Stimulated activated effector memory CD8-positive, alpha-beta T cell treated with anti-CD3 and anti-CD28 coated beads, Interleukin-12 subunit alpha, Interleukin-12 subunit beta, amount 100 ng/mL, for 72 hours (primary cell): ENCODE measurements around the gene SAPCD2.

Experiments
- ATAC-seq: fragments of 150-1000 bp; cut with Tn5 transposase; 2 replicates; pipeline ENCODE4 v1.10.0; 2021
- DNase-seq, 2 donors: peaks; one replicate each; pipeline ENCODE4 v3.0.0; 2021 to 2022; ENCODE audit warnings: low spot score in 2 of 2
- H3K27ac Mint-ChIP-seq: one replicate; pipeline ENCODE4 v1.8.0; 2022; ENCODE audit warnings: mild to moderate bottlenecking, mixed read lengths
- H3K36me3 Mint-ChIP-seq: one replicate; pipeline ENCODE4 v1.8.0; 2022; ENCODE audit warnings: mild to moderate bottlenecking, mixed read lengths
- H3K4me1 Mint-ChIP-seq: one replicate; pipeline ENCODE4 v1.8.0; 2022; ENCODE audit warnings: mixed read lengths
- H3K4me3 Mint-ChIP-seq: one replicate; pipeline ENCODE4 v1.8.0; 2022; ENCODE audit warnings: mild to moderate bottlenecking, mixed read lengths
- H3K9me3 Mint-ChIP-seq: one replicate; pipeline ENCODE4 v1.8.0; 2022; ENCODE audit warnings: mixed read lengths

Gene SAPCD2

DNA sequence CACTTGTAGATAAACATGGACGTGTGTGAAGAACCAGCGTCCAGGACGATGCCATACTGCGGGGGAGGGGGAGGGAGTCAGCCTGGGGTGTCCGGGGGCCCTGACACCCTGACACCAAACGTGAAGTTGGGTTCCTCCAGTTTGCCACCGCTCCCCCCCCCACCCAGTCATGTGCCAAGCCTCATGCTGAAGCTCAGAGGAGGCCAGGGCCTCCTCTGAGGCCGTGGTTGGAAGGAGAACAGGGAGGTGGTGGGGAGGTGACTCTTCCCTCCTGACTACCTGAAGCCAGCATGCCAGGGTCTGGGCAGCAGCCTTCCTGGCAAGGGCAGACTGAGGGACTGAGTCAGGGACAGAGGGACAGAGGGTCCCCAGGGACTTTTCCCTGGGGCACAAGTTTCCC is 18.1 kb downstream of the SAPCD2 start:
- peaks cover 5% of the 10 kb centered on the region for H3K4me1 Mint-ChIP-seq
- DNase-seq, result no peak
- no peak overlapping the region for H3K4me3 Mint-ChIP-seq
- H3K36me3 Mint-ChIP-seq, result no peaks in the 10 kb centered on the region
- H3K9me3 Mint-ChIP-seq, result no peaks in the 10 kb centered on the region
- no peak overlapping the region for H3K27ac Mint-ChIP-seq
- no peak for ATAC-seq

DNA sequence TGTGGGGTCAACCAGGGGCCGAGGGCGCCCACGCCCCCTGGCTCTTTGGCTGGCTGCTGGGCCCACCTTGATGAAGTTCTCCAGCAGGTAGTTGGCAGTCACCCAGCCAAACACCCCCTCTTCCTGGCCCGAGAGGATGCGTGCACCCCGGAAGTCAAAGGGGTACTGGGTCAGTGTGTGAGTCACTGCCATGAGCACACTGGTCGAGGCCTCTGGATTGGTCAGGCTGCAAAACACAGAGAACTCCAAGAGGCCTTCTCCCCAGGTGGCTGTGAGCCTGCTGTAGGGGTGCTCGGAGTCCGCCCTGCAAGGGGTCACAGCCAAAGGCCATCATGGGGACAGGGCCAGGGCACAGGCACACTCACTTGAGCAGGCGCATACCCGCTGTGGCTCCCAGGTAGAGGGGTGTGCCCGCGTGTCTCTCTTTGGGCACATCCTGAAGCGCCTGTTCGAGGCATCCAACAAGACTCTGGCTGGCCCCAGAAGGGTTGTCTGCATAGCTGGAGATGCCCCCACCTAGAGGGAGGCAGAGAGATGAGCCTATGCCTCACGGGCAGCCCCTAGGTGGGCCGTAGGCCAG is 19.1 kb downstream of the SAPCD2 start:
- Mint-ChIP-seq H3K4me3 (no peak overlapping the region), H3K36me3 (no peaks in the 10 kb centered on the region), H3K9me3 (no peaks in the 10 kb centered on the region), H3K27ac (no peak overlapping the region), H3K4me1 (peaks cover 10% of the 10 kb centered on the region)
- ATAC-seq, result no peak
- no peak for DNase-seq

DNA sequence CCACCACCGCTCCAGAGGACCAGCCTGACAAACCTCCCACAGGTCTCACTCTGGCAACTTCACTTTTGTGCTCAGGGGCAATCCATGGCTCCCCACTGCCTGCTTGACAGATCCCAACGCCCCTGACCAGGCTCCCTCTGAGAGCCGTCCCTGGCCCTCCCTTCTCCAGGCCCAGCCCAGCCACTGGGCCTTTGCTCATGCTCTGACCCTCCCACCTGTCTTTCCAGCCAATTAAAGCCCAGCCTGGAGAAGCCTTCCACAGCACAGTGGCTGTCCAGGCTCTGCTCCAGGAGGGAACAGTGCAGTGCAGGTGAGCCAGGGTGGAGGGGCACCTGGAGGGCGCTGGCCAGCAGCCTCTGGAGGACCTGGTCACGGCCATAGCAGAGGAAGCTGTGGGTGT is 19.8 kb downstream of the SAPCD2 start:
- no peaks in the 10 kb centered on the region for H3K36me3 Mint-ChIP-seq
- ATAC-seq (no peak), DNase-seq (no peak)
- no peaks in the 10 kb centered on the region for H3K9me3 Mint-ChIP-seq
- H3K4me3 Mint-ChIP-seq, result no peak overlapping the region
- H3K4me1 Mint-ChIP-seq, result peaks cover 11% of the 10 kb centered on the region
- H3K27ac Mint-ChIP-seq, result no peak overlapping the region

DNA sequence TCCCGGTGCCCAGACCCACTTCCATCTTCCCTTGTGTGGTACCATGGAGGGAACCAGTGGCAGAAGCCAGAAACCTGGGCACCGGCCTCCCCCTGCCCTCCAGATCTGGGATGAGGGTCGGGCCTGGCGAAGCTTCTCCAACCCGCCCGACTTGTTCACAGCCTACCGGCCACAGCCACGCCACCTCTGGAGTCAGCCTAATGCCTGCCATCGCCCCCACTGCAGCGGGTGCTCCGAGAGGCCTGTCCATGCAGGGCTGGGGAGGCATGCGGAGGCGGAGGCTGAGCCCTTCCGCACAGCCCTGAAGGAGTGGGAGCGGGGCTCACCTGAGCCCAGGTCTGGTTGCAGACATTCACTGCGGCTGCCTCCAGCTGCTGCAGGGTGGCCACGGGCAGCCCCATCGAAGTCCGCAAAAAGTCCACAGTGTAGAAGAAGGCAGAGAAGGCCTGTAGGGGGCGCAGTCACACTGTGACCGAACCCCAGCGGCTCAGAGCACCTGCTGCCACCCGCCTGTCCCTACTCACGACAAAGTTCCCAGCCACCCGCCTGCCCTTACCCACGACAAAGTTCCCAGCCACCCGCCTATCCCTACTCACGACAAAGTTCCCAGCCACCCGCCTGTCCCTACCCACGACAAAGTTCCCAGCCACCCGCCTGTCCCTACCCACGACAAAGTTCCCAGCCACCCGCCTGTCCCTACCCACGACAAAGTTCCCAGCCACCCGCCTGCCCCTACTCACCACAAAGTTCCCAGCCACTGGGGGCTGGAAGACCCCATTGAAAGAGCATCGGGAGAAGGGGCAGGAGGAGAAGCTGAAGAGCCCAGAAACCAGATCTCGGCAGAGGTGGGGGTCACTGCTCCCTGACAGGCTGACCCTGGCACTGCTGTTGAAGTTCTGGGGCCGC is 20.6 kb downstream of the SAPCD2 start:
- Mint-ChIP-seq H3K36me3 (no peaks in the 10 kb centered on the region), H3K9me3 (no peaks in the 10 kb centered on the region), H3K4me3 (no peak overlapping the region), H3K4me1 (peaks cover 18% of the 10 kb centered on the region), H3K27ac (no peak overlapping the region)
- peak; percentile 50 for ATAC-seq
- DNase-seq, result peak in 1 of 2 donors; percentile 84

DNA sequence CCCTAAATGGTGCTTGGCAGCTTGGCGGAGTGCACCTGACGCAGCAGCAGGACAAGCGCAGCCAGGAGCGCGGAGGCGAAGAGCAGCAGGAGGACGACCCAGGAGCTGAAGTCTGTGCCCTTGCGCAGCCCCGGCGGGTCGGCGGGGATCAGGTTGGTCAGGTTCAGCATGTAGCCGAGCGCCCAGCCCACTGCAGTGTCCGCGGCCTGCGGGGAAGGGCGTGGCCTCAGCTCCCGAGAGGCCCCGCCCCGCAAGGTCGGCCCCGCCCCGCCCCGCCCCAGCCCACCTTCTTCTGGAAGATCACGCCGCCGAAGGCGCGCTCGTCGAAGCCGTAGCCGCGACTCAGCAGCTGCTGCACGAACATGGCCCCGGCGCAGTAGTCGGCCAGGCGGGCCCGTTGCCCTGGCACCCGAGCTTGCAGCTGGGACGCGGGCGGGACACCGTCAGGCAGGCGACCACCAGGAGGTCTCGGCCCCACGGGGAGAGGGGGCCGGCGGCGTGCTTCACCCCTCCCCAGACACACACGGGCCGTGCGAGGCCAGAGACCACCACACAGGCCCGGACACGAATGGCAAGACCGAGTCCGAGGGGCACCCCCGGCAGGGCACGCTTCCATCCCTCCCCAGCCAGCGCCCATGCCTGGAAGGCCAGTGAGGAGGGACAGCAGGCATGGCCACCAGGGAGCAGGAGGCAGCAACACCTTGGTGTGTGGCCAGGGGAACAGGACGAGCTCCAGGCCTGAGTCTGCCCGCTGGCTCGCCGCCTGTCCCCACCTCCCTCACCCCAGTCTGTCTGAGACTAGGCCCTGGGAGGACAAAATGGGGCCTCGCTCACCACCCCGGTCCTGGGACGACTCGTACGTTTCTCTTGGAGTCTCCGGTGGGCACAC is 21.5 kb downstream of the SAPCD2 start:
- no peak overlapping the region for H3K27ac Mint-ChIP-seq
- H3K9me3 Mint-ChIP-seq, result no peaks in the 10 kb centered on the region
- no peaks in the 10 kb centered on the region for H3K36me3 Mint-ChIP-seq
- DNase-seq (no peak), ATAC-seq (no peak)
- H3K4me1 Mint-ChIP-seq, result peaks cover 21% of the 10 kb centered on the region
- H3K4me3 Mint-ChIP-seq, result no peak overlapping the region

DNA sequence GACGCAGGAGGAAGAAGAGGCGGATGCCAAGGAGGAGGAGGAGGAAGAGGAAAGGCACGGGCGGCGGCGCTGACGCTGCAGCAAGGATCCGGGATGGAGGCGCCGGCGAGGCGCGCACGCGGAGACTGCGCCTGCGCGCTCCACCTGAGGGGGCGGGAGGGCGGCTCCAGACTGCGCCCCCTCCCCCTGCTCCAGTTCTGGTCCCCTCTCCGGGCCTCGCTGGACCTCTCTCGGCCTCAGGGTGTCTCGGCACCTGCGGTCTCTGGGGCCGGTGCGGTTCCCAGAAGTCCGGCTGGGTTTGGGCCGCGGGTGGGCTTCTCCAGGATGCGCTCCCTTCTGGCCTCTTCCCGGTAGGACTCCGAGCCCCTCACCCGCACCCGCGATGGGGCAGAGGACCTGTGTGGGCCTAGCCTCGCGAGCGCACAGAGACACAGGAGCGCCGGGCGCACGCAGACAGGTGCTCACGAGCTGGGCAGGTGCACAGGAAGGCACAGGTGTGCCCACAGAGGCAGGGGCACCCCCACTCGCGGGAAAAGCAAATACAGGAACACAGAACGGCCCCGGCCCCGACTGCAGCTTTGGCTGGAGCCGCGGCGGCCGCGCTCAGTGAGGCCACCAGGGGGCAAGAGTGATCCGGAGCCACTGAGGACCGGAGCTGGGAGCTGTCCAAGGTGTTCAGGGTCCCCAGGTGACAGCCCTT is 24.1 kb downstream of the SAPCD2 start, which contains the start of gene NPDC1:
NPDC1 (minus strand) TSS at position 90 of the 700 bp plus-strand sequence. CDS start 188 bp downstream, outside the sequence.
- ATAC-seq, result peak; percentile 77
- peak; percentile 83 to 92 for DNase-seq
- Mint-ChIP-seq H3K9me3 (no peaks in the 10 kb centered on the region), H3K36me3 (no peaks in the 10 kb centered on the region), H3K4me1 (peaks cover 21% of the 10 kb centered on the region), H3K27ac (no peak within 1 kb of the TSS), H3K4me3 (peak within 1 kb of the TSS; percentile 72)

DNA sequence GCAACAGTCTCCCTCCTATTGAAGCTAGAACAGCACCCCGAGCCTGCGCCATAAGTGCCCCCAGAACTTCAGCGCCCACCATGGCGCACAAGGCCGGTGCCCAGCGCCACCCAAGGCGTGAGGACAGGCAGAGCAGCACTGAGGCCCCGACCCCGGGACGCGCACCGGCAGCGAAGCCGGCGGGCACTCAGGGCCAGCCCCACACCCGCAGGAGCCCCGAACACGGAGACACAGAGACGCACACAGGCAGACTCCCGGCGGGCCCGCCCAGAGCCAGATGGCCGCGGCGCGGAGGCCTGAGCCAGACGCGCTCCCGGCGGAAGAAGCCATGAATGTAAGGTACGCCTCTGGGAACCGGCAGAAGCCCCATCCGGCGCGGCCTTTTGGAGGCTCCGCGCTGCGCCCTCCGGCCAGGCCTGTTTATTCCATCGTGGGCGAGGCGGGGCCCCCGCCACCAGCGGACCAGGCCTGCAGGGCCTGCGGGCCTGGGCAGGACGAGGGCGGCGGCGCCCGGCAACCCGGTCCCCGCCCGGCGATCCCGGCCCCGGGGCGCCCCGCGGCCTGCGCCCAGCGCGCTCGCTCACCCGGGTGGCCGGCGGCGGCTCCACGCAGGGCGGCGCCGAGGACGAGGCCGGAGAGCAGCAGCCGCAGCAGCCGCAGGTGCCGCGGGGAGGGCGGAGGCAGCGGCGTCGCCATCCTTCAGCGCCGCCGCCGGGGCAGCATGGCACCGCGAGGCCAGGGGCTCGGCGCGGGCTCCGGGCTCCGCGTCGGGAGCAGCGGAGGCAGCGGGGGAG is 24.9 kb downstream of the SAPCD2 start:
- DNase-seq, result no peak
- H3K9me3 Mint-ChIP-seq, result no peaks in the 10 kb centered on the region
- H3K4me3 Mint-ChIP-seq, result peak overlapping the region; percentile 72
- no peak overlapping the region for H3K27ac Mint-ChIP-seq
- peaks cover 21% of the 10 kb centered on the region for H3K4me1 Mint-ChIP-seq
- no peaks in the 10 kb centered on the region for H3K36me3 Mint-ChIP-seq
- ATAC-seq, result peak; percentile 33

DNA sequence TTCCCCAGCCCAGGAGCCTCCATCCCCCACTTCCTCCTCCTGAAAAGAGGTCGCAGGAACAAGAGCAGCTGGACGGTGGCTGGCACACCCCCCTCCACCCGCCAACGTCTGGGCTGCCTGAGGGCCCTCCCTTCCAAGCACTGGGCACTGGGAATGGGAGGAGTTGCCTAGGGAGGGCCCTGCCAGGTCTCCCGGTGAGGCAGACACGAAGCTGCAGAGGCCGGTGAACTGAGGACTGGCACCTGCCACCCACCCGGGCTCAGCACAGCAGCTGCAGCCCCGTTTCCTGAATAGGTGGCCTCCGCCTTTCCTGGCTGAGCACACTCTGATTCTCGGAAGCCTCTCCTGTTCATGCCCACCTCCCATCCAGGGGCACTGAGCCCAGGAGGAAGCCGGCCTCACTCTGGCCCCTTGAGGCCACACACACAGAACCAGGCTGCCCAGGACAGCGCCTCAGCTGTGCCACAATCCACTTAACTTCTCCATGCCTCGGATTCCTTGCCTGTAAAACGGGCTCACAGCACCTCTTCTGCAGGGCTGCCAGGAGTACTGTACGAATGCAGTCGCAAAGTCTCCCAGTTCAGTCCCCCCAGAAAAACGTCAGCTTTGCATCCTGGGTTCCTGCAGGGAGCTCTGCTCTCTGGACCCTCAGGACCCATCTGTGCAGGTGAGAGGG is 25.7 kb downstream of the SAPCD2 start:
- peak; percentile 1 for ATAC-seq
- Mint-ChIP-seq H3K4me3 (peak overlapping the region; percentile 72), H3K4me1 (peaks cover 19% of the 10 kb centered on the region), H3K36me3 (no peaks in the 10 kb centered on the region), H3K27ac (no peak overlapping the region), H3K9me3 (no peaks in the 10 kb centered on the region)
- no peak for DNase-seq

DNA sequence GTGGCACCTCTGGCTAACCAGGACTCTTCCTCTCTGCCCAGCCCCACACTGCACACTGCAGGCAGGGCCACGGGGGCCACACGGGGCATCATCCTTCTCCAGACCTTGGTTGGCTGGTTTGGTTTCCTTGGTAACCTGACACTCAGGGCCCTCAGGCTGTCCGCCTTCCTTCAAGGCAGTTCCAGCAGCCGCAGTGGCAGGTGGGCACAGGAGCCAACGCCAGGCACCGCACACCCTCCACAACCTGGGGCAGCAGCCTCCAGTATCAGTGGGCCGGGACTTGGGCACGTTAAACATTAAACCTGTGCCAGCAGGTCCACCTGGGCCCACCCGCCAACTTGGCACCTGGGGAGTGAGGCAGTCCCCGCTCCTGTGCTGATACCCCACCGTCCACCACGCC is 26.3 kb downstream of the SAPCD2 start:
- DNase-seq (no peak), ATAC-seq (no peak)
- peaks cover under 1% of the 10 kb centered on the region for H3K36me3 Mint-ChIP-seq
- peaks cover 16% of the 10 kb centered on the region for H3K4me1 Mint-ChIP-seq
- H3K27ac Mint-ChIP-seq, result no peak overlapping the region
- peak overlapping the region; percentile 72 for H3K4me3 Mint-ChIP-seq
- no peaks in the 10 kb centered on the region for H3K9me3 Mint-ChIP-seq

DNA sequence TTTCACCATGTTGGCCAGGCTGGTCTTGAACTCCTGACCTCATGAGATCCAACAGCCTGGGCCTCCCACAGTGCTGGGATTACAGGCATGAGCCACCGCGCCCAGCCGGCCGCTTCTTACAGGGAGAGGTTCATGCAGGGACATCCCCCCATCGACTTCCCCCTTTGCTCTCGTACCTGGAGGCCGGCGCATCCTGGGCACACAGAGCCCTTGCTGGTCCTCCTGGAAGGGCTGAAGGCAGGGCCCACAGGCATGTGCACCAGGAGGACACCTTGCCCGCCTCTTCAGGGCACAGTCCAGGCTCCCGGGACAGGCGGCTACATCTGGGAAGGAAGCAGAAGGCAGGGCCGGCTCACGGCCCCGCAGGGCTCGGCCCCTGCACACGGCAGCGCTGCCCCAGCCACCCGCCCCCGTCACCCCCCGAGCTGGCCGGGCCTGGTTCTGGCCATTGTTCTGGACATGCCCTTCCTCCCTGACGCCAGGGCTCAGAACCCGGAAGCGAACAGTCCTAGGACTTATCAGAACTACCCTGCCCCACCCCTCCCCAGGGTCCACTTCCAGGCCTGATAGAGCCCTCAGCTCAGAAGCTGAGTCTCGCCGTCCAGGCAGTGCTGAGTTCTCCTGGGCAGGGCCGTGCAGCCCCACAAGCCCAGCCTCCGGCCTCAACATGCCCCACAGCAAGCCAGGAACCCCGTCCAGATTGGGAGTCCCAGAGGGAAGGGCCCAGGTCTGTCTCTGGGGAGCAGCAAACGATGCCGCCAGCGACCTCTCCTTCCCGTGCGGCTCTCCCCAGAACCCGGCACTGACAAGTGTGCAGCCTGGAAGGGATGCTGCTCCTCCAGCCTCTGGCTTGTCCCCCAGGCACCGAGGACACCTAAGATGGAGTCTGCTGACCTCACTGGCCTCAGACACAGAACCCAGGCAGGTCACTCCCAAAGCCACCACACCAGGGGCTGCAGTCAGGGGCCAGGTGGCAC is 27.3 kb downstream of the SAPCD2 start:
- no peak overlapping the region for H3K4me3 Mint-ChIP-seq
- ATAC-seq (no peak), DNase-seq (no peak)
- H3K27ac Mint-ChIP-seq, result no peak overlapping the region
- peaks cover 16% of the 10 kb centered on the region for H3K4me1 Mint-ChIP-seq
- no peaks in the 10 kb centered on the region for H3K9me3 Mint-ChIP-seq
- peaks cover 10% of the 10 kb centered on the region for H3K36me3 Mint-ChIP-seq

DNA sequence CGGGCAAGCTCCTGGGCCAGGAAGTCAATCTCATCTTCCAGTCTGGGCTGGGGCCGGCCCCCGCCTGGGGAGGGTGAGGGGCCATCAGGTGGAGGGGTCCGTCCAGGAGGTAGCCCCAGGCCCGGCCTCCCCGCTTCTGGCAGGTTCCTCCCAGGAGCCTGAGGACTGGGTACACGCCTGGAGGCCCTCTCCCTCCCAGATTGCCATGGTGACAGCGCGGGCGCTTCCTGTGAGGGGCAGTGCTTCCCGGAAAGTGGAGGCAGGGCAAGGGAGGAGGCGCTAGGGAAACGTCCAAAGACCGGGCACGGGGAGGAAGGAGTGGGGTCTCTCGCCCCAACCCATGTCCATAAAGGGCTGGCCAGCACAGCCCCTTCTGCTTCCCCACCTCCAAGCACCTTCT is 29.2 kb downstream of the SAPCD2 start:
- Mint-ChIP-seq H3K4me1 (peaks cover 10% of the 10 kb centered on the region), H3K27ac (no peak overlapping the region), H3K4me3 (no peak overlapping the region), H3K36me3 (peaks cover 18% of the 10 kb centered on the region), H3K9me3 (no peaks in the 10 kb centered on the region)
- DNase-seq, result no peak
- no peak for ATAC-seq

DNA sequence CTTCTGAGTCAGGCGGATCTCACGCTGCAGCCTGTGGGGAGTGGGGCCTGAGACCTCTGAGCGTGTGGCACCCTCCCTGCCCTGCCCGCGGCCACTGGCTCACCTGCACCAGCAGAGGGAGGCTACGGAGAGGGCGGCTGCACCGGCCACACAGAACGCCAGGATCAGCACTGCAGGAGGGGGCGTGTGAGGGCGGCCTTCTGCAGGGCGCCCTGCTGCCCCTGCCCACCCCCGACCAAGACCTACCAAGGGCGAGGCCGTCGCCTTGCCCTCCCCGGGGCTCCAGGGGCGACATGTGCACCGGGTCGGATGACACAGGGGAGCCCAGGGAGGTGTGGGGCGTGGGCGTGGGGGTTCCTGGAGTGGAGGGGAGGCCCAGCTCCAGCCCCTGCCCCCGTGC is 29.8 kb downstream of the SAPCD2 start:
- H3K4me1 Mint-ChIP-seq, result peaks cover 10% of the 10 kb centered on the region
- H3K27ac Mint-ChIP-seq, result no peak overlapping the region
- DNase-seq (no peak), ATAC-seq (no peak)
- peaks cover 18% of the 10 kb centered on the region for H3K36me3 Mint-ChIP-seq
- H3K9me3 Mint-ChIP-seq, result no peaks in the 10 kb centered on the region
- H3K4me3 Mint-ChIP-seq, result no peak overlapping the region
